ENCODE results near the gene NPLOC4.

- TF ChIP-seq POLR2A (IDR thresholded peaks at IDR 0.05) (no peak), CTCF (IDR thresholded peaks at IDR 0.05) (no peak)
These were observed 30.8 kb upstream of the NPLOC4 start for GRCh38 chr17:81667754-81668153.

Data from uterus (tissue), 2 donors.